Measurements from ENCODE around the gene MCF2L.

DNA sequence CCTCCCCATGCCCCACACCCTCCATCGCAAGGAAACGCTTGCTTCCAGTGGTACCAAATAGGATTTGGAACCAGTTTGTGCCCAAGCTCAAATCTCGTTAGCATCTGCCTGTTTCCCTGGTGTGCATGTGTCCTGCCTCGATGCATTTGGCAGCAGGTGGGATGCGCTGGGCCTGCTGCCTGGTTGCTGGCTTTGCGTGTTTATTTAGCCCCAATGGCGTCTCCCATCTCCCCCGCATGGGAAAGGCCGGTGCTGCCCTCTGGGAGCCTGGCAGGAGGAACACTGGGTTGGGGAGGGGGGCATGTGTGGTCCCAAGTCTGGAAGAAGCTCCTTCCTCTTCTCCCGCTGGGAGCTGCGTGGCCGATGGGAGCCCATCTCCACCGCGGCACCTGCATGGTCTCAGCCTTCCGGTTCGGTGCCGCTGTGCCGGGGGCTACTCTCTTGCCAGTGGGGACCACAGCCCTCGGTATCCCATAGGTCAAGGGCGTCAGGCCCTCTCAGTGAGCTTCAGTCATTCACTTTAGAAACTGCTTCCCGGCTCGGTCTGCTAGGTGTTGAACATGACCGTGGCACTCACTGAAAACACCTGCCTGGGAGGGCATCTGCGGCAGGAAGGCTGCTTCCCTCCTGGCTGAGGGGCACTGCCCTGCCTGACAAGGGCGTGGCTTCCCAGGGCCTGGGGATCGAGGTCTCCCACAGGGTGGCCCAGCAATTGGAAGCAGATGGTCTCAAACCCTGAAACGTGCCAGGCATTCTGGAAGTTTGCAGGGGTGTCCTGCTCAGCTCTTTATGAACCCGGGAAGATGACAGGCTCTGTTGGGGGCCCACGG is 124.8 kb downstream of the MCF2L start:
- TF ChIP-seq CTCF (IDR thresholded peaks at IDR 0.05) (no peak), POLR2A (IDR thresholded peaks at IDR 0.05) (no peak)
